GM18498 (cell line): ENCODE data around the gene PTCD1.
"Not testable (repeated sequence)": the region's sequence is repeated elsewhere in the genome, so short reads cannot be mapped to it uniquely, and the experiment has no call there.

Experiments
- ATAC-seq: cut with Tn5 transposase; IDR thresholded peaks from one replicate; pipeline ENCODE4 v1.9.1; 2021; ENCODE audit warnings: mild to moderate bottlenecking, moderate library complexity; ENCODE audit not compliant: unreplicated experiment

PTCD1 gene

DNA sequence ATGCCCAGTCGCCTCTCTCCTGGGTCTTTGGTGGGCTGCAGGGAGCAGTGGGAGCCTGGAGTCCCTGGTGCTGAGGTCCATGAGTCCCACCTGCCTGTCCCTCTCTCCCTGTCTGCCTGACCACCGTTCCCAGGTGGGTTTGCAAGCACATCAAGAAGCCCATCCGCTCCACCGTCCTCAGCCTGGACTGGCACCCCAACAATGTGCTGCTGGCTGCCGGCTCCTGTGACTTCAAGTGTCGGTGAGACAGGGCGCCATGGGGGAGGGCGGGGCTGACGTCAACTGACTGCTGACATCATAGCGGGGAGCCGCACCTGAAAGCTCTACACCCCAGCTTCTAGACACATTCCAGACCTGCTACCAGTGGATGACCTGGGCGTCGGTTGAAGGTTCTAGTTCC, 48.8 kb downstream of the PTCD1 start:
- ATAC-seq: no peak

DNA sequence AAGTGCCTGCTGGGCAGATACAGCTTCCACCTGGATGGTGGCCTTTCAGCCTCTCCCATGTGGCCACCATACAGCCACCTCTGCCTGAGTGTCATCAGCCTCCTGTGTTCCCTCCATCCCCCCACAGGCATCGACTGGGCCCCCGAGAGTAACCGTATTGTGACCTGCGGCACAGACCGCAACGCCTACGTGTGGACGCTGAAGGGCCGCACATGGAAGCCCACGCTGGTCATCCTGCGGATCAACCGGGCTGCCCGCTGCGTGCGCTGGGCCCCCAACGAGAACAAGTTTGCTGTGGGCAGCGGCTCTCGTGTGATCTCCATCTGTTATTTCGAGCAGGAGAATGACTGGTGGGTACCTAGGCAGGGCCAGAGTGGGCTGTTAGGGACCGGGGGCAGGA, 50.7 kb downstream of the PTCD1 start:
- no peak for ATAC-seq

DNA sequence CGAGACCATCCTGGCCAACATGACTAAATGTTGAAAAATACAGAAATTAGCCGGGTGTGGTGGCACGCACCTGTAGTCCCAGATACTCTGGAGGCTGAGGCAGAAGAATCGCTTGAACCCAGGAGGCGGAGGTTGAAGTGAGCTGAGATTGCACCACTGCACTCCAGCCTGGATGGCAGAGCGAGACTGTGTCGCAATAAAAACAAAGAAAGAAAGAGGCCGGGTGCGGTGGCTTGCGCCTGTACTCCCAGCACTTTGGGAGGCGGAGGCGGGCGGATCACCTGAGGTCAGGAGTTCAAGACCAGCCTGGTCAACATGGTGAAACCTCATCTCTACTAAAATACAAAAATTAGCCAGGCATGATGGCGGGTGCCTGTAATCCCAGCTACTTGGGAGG, 51.4 kb downstream of the PTCD1 start:
- ATAC-seq: not testable (repeated sequence)

DNA sequence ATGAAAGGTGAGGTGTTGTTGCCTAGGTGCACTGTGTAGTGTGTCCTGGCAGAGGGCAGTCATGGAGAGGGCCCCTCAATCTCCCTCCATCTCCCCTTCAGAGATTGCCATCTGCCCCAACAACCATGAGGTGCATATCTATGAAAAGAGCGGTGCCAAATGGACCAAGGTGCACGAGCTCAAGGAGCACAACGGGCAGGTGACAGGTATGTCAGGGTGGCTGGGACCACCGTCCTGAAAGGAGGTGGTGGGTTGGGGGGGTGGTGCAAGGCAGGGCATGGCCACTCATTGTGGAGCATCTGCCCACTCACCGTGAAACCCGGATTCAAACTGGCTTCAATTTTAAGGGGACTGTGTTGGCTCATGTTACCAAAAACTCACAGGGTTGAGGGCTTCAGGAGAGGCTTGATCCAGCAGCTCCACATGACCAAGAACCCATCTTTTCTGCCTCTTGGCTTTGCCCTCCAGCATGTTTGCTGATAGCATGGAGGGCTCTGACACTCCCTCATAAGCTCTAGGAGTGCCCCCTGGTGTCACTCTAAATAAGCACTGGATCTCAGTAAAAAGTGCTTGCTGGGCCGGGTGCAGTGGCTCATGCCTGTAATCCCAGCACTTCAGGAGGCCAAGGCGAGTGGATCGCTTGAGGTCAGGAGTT, 51.9 kb downstream of the PTCD1 start:
- no peak for ATAC-seq

DNA sequence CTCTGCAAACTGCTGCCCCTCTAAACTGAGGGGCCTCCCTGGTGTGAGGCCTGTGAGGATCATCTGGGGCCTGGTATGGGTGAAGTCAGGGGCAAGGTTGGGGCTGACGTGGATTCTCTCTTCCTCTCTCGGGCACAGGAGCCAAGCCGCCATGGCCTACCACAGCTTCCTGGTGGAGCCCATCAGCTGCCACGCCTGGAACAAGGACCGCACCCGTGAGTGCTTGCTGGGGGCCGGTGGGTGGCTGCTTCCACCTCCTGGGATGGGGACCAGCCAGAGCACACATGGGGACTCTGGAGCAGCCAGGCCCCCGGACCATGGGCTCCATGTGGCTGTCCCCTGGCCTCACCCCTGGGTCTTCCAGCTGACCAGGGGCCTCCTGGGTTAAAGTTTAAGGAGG, 53.0 kb downstream of the PTCD1 start:
- ATAC-seq: no peak

DNA sequence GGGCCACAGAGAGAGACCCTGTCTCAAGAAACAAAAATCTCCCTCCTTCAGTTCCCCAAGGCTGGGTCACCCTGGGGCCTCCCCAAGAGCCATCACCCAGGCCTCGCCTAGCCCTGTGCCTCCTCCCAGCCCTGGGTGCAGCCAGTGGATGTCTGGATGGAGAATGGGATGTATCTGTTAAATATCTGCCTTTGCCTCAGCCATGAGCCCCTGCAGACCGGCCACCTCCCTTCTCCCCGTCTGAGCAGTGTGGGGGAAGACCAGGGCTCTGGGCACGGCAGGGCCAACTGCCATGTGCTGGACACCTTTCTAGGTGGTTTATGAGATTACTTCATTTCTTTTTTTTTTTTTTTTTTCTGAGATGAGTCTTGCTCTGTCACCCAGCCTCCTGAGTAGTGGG, 54.1 kb downstream of the PTCD1 start:
- no peak for ATAC-seq

DNA sequence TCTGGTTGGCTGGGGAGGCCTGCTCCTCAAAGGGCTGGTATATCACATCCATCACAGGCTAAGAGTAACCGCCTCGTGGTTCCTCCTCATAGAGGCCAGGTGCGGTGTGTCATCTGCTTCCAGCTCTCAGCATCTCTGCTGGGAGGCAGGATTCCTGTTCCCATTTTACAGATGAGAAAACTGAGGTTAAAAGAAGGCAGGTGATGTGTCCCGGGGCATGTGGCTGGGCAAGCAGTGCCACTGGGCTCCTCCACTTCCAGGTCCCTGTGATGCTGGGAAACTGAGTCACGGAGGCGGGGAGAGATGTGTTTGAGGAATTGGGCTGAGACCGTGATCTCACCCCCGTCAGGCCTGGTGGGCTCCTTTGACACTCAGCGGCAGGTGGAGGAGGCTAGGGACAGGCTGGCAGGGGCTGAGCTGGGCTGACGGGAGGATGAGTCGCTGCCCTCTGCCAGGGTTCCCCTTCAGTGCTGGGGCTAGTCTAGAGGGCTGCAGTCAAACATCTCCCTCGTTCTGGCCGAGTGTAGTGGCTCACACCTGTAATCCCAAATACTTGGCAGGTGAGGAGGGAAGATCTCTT, 54.7 kb downstream of the PTCD1 start:
- ATAC-seq: no peak

DNA sequence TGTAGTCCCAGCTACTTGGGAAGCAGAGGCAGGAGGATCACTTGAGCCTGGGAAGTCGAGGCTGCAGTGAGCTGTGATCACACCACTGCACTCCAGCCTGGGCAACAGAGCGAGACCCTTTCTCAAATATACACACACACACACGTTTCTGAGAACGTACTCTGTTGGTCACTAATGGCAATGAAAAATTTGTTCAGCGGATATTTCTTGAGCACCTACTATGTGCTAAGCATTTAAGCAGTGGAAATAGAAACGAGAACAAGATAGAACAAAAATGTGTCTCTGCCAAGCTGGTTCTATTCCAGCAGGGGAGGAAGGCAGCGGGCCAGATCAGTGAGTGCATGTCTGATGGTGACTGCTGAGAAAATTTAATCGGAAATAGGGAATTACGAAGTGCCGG, 55.4 kb downstream of the PTCD1 start:
- ATAC-seq: no peak

DNA sequence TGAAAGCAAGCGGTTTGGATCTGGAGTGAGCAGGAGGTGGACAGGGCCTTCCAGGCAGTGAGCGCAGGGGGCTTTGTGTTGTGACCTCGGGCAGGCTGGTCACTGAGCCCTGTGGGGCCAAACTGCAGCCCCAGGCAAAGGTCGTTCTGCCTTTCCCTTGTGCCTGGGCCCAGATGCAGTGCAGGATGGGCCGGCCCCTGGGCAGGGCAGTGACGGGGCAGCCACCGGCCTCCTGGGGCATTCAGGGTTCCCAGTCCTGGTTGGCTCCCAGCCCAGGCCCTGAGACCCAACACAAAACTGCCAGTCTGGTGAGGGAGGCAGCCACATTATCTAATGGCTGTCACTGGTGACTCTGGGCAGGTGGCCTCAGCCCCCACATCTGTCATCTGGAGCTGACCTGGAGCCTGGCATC, 56.9 kb downstream of the PTCD1 start:
- no peak for ATAC-seq

DNA sequence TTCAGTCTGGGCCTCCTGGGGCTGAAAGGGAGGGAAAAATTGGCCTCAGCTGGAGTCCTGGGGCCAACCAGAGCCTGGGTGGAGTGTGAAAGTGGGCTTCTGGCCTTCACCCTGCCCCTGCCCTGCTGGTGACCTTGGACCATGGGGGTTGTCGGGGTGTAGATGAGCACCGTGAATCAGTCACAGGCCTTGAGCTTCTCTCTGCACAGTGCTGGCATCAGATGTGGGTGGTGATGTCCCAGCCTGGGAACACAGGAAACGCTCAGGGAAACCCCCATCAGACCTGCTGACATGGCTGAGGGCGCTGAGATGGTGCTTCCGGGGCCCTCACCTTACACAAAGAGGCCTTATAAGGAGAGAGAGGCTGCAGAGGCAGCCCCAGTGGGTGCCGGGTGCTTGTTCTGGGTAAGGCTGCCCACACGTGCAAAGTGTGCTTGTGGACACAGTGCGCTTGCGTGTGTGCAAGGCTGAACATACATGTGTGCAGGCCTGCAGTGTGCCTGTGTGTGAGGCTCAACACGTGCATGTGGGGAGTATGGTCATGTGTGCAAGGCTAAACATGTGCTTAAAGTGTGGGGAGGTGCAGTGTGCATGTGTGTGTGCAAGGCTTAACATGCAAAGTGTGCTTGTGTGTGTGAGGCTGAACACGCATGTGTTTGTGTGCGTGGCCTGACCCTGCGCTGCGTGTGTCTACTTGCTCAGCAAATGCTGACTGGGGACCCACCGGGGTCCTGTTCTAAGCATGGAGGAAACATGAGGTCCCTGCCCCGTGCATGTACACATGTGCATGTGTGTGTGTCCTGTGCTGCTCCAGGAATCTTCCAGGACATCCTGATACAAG, 57.6 kb downstream of the PTCD1 start:
- peak; percentile 78 for ATAC-seq

DNA sequence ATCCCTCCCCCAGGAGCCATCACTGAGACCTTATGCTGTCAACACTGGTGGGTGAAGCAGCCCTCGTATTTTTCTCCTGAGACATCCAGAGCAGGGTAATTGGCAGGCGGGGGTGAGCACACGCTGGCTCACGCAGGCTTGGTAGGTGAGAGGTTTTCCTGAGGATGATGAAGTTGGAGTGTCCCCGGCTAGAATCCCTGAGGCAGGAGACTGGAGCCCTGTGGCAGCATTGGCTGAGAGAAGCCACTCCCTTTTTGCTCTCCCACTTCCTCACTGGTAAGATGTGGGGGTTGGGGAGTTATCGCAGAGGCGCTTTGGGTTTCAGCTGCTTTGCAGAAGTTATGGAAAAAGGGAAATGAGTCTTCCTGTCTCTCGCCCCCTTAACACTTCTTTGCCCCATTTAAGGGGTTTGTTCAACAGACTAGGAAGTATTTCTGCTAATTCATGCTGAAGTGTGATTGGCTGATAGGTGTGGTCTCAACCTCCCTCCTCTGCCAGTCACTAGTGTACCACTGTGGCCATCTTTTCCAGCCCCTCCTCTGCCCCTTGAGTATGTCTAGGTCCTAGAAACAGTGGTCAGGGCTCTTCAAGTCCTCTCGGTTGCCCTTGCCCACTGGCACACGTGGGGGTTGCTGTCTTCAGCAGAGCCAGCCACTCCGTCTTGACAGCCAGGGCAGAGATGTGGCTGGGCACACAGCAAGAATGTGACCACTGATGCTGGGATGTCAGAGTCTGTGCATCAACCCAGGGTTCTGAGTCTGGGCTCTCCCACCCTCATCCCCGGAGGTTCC, 58.4 kb downstream of the PTCD1 start:
- ATAC-seq: peak; percentile 38

DNA sequence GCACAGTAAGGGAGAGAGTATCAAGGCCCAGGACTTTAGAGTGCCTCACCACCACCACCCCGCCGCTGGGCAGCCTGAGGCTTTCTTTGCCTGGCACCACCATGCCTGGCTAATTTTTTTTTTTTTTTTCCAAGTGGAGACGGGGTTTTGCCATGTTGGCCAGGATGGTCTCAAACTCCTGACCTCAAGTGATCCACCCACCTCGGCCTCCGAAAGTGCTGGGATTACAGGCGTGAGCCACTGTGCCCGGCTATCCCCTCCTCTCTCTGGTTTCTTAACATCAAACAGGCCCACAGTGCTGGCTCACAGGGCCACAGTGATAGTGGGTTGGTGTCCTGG, 58.9 kb downstream of the PTCD1 start:
- ATAC-seq: not testable (repeated sequence)

- no peak for ATAC-seq
These were observed 59.5 kb downstream of the PTCD1 start for GRCh38 chr7:99379043-99379577.

- ATAC-seq: peak; percentile 46
These were observed 63.4 kb downstream of the PTCD1 start for GRCh38 chr7:99375070-99375807.

DNA sequence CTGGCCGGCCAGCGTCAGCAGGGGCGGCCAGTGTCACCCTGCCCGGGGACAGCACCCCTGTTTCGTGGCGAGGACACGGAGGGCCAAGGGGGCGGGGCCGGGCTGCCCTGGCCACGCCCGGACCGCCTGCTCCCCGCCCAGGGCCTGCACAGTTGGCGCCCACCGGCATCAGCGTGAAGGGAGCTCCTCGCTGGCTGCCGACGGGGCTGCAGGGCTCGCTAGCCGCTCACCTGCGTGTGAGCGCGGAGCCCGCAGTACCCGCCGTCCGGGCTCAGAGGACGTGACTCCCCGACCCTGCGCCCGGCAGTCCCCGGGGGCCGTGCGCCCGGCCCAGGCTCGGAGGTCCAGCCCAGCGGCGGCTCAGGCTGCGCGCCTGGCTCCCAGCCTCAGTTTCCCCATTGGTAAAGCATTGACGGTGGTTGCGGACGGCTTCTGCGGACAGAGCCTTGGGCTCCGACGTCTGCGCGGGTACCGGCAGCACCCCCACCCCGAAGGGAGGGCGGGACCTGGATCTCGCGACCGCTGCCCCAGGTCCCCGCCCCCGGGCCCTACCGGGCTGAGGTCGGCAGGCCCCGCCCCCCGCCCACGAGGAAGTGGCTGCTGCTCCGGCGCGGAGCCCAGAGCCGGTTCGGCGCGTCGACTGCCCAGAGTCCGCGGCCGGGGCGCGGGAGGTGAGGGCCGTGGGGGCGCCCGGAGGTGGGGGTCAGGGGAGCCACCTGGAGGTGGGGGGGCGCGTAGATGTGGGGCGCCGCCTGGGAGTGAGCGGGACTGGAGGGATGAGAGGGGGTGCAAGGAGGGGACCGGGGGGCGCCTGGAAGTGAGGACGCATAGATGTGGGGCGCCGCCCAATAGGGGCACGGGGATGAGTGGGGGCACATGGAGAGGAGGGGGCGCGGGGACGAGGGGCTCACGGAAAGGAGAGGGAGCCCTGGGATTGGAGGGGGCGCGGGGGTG, 64.2 kb downstream of the PTCD1 start, which contains the start of gene ARPC1B:
Gene ARPC1B, plus strand, starts transcription at position 620 of the 954 bp plus-strand sequence. CDS start 10,985 bp downstream, outside the sequence.
- peak; percentile 66 for ATAC-seq

DNA sequence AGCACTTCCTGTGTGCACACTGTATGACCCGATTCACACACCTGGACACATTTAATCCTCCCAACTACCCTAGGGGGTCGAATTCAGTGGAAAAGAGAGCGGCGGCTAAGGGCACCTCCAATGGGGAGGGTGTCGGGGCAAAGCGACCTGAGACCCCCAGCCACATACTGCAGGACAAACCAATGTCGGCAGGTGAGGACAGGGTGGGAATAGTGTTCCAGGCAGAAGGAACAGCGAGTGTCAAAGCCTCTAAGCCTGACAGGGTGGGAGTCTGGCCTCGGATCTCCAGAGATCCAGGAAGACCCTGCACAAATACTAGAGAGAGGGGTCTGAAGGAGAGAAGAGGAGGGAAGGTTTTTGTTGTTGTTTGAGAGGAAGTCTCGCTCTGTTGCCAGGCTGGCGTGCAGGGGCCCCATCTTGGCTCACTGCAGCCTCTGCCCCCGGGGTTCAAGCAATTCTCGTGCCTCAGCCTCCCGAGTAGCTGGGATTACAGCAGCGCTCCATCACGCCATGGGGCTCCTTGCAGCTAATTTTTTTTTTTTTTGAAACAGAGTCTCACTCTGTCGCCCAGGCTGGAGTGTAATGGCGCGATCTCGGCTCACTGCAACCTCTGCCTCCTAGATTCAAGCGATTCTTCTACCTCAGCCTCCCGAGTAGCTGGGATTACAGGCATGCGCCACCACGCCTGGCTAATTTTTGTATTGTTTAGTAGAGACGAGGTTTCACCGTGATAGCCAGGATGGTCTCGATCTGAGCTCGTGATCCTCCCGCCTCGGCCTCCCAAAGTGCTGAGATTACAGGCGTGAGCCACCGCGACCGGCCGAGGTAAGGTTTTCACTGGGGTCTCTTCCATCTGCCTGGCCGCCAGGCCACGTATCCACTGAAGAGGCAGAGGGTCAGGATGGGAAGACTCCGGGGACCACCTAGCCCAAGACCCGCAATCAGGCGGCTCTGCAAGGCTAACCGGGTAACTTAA, 65.2 kb downstream of the PTCD1 start:
- no peak for ATAC-seq

GRCh38 chr7:99372275-99373090, 66.1 kb downstream of the PTCD1 start:
- no peak for ATAC-seq
